SK-N-SH (cell line): ENCODE measurements around the gene NSUN5. TPM values are rescaled to one million over a fixed set of nuclear protein-coding genes. Genes with fewer than 3 reads are reported as not detected.
"Not testable (repeated sequence)": the region's sequence is repeated elsewhere in the genome, so short reads cannot be mapped to it uniquely, and the experiment has no call there.

ENCODE experiments used
- CTCF ChIA-PET: fragments of 300-600, 350-600 bp; formaldehyde crosslinking; extraction: SDS; loops from one replicate; lab custom pipeline; 2021; lab: Yijun Ruan, JAX
- POLR2A ChIA-PET: fragments of 350-600 bp; sonication (Branson Sonifier 250); formaldehyde crosslinking; extraction: SDS; loops from one replicate; lab custom pipeline; 2020; ENCODE audit warnings: antibody characterized with exemption, inconsistent platforms; lab: Yijun Ruan, JAX
- DNase-seq: peaks from one replicate; pipeline ENCODE4 v3.0.0; 2012
- H2AFZ ChIP-seq: fragments of 200-600 bp; sonication (generic); 2 replicates; pipeline ENCODE4 v1.8.1; 2016; ENCODE audit warnings: antibody characterized with exemption, mild to moderate bottlenecking, low read depth
- H3F3A ChIP-seq: fragments of 200-600 bp; sonication (generic); replicated peaks from 2 replicates; pipeline ENCODE3; 2016; ENCODE audit warnings: antibody characterized with exemption, mild to moderate bottlenecking; ENCODE audit not compliant: insufficient read depth
- H3K27ac ChIP-seq, 2 experiments: fragments of 200-500 bp in 1 of 2; fragments of 200-600 bp in 1 of 2; sonication (Bioruptor generic) in 1 of 2; sonication (generic), shearing (Covaris generic) in 1 of 2; 2 replicates each; pipeline versions ENCODE4 v1.5.1 to v1.6.1; 2014 to 2016; ENCODE audit warnings: low read depth in 2 of 2, inconsistent platforms in 1 of 2, low read length in 1 of 2, mild to moderate bottlenecking in 1 of 2, mixed read lengths in 1 of 2
- H3K27me3 ChIP-seq: fragments of 200-600 bp; sonication (generic), shearing (Covaris generic); 2 replicates; pipeline ENCODE4 v1.6.1; 2016; ENCODE audit warnings: mixed run types; ENCODE audit not compliant: insufficient read depth
- H3K36me3 ChIP-seq, 2 experiments: fragments of 200-500 bp in 1 of 2; fragments of 200-600 bp in 1 of 2; sonication (Bioruptor generic) in 1 of 2; sonication (generic) in 1 of 2; replicated peaks in 1 of 2; 2 replicates each; pipeline versions ENCODE3 to v1.5.1; 2014 to 2016; ENCODE audit warnings: low read length in 1 of 2, mild to moderate bottlenecking in 1 of 2; ENCODE audit not compliant: insufficient read depth in 2 of 2, control insufficient read depth in 1 of 2
- H3K4me1 ChIP-seq, 2 experiments: fragments of 200-500 bp in 1 of 2; fragments of 200-600 bp in 1 of 2; sonication (Bioruptor generic) in 1 of 2; sonication (generic), shearing (Covaris generic) in 1 of 2; 2 replicates each; pipeline versions ENCODE4 v1.5.1 to v1.6.1; 2014 to 2016; ENCODE audit warnings: low read depth in 1 of 2, low read length in 1 of 2, mixed run types in 1 of 2; ENCODE audit not compliant: insufficient read depth in 2 of 2, control insufficient read depth in 1 of 2
- H3K4me2 ChIP-seq: fragments of 200-600 bp; sonication (generic), shearing (Covaris generic); 2 replicates; pipeline ENCODE4 v1.6.1; 2017; ENCODE audit warnings: mixed run types
- H3K4me3 ChIP-seq, 2 experiments: fragments of 200-500 bp in 1 of 2; fragments of 200-600 bp in 1 of 2; sonication (Bioruptor generic) in 1 of 2; sonication (generic), shearing (Covaris generic) in 1 of 2; 2 replicates each; pipeline versions ENCODE4 v1.5.1 to v1.8.1; 2014 to 2016; ENCODE audit warnings: low read depth in 2 of 2, inconsistent platforms in 1 of 2, low read length in 1 of 2, mild to moderate bottlenecking in 1 of 2, mixed read lengths in 1 of 2, moderate library complexity in 1 of 2
- H3K79me2 ChIP-seq: fragments of 200-600 bp; sonication (generic); 2 replicates; pipeline ENCODE4 v1.8.1; 2017; ENCODE audit warnings: mild to moderate bottlenecking; ENCODE audit not compliant: insufficient read depth
- H3K9ac ChIP-seq: fragments of 200-600 bp; sonication (generic); 2 replicates; pipeline ENCODE4 v1.6.1; 2017; ENCODE audit warnings: mixed run types
- H3K9me2 ChIP-seq: fragments of 200-600 bp; sonication (generic); 2 replicates; pipeline ENCODE4 v1.6.1; 2017; ENCODE audit warnings: mixed run types
- H3K9me3 ChIP-seq: fragments of 200-600 bp; sonication (generic); 2 replicates; pipeline ENCODE4 v1.6.1; 2017; ENCODE audit warnings: mixed run types, mild to moderate bottlenecking, moderate library complexity
- H4K20me1 ChIP-seq: fragments of 200-600 bp; sonication (generic); 2 replicates; pipeline ENCODE4 v1.6.1; 2017; ENCODE audit warnings: mild to moderate bottlenecking, mixed run types; ENCODE audit not compliant: insufficient read depth
- CHD2 ChIP-seq: fragments of 150-350 bp; IDR thresholded peaks from 2 replicates; pipeline ENCODE4 v1.6.1; 2018; ENCODE audit warnings: low read length; ENCODE audit not compliant: partially characterized antibody
- ELF1 ChIP-seq: IDR thresholded peaks from 2 replicates; pipeline ENCODE4 v1.4.0; 2012
- EZH2phosphoT487 ChIP-seq: fragments of 200-600 bp; sonication (generic); IDR thresholded peaks from 2 replicates; pipeline ENCODE4 v1.6.1; 2017; ENCODE audit warnings: low read depth, mixed run types, mild to moderate bottlenecking, antibody characterized with exemption, moderate library complexity, borderline replicate concordance
- FOSL2 ChIP-seq: IDR thresholded peaks from 2 replicates; pipeline ENCODE4 v1.4.0; 2012; ENCODE audit warnings: low read depth, mild to moderate bottlenecking, moderate library complexity, borderline replicate concordance
- TCF12 ChIP-seq: IDR thresholded peaks from 2 replicates; pipeline ENCODE4 v1.4.0; 2012
- TEAD4 ChIP-seq: IDR thresholded peaks from 2 replicates; pipeline ENCODE4 v1.4.0; 2012; ENCODE audit warnings: mild to moderate bottlenecking, borderline replicate concordance; ENCODE audit not compliant: insufficient read depth
- WGBS: methylation state at CpG from one replicate; pipeline ENCODE4 v1.1.6; 2017; ENCODE audit warnings: low lambda C conversion rate; 5-methylcytosine and 5-hydroxymethylcytosine counted together
- polyA plus RNA-seq, 3 experiments: library from polyadenylated mRNA; depleted of rRNA; stranded (reverse); fragments of >200 nt; gene quantifications; 2 replicates each; pipeline ENCODE4 v1.2.3, GENCODE V29; 2012
- TF ChIP-seq, protein P1 (sequence below): IDR thresholded peaks from 2 replicates; pipeline ENCODE4 v1.4.0; 2012; ENCODE audit warnings: low read depth, borderline replicate concordance

NSUN5 gene
- polyA plus RNA-seq, 1 of the 3 experiments (the other 2 are of a cell fraction), result 59.2 TPM

DNA sequence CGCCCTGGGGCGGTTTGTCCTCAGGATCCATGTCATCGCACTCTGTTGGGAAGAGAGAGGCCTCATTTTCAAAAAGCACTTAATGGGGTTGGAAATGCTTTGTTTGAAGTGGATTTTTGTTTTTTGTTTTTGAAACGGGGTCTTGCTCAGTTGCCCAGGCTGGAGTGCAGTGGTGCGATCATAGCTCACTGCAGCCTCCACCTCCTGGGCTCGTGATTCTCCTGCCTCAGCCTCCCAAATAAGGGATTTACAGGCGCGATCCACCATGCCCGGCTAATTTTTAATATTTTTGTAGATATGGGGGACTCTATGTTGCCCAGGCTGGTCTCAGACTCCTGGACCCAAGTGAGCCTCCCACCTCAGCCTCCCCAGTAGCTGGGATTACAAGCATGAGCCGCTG lies 20.1 kb upstream of the NSUN5 start:
- Histone ChIP-seq H3K9ac (no peak overlapping the region), H3K9me2 (no peaks in the 10 kb centered on the region), H3K4me1 (no peaks in the 10 kb centered on the region; a peak in 1 of 4 replicates), H3F3A (no peaks in the 10 kb centered on the region), H4K20me1 (no peaks in the 10 kb centered on the region), H3K4me3 (no peak overlapping the region), H3K36me3 (no peaks in the 10 kb centered on the region), H3K9me3 (no peaks in the 10 kb centered on the region), H3K4me2 (no peak overlapping the region), H2AFZ (no peak overlapping the region), H3K79me2 (no peaks in the 10 kb centered on the region), H3K27me3 (peaks cover 12% of the 10 kb centered on the region; the same call in 1 of the 2 replicates), H3K27ac (no peak overlapping the region)
- WGBS, result 84% methylated on average over 10 of the region's 10 CpGs
- TF ChIP-seq, protein P1, sequence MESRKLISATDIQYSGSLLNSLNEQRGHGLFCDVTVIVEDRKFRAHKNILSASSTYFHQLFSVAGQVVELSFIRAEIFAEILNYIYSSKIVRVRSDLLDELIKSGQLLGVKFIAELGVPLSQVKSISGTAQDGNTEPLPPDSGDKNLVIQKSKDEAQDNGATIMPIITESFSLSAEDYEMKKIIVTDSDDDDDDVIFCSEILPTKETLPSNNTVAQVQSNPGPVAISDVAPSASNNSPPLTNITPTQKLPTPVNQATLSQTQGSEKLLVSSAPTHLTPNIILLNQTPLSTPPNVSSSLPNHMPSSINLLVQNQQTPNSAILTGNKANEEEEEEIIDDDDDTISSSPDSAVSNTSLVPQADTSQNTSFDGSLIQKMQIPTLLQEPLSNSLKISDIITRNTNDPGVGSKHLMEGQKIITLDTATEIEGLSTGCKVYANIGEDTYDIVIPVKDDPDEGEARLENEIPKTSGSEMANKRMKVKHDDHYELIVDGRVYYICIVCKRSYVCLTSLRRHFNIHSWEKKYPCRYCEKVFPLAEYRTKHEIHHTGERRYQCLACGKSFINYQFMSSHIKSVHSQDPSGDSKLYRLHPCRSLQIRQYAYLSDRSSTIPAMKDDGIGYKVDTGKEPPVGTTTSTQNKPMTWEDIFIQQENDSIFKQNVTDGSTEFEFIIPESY, result no peak
- TF ChIP-seq EZH2phosphoT487, result no peak
- no peak for TF ChIP-seq ELF1
- no peak for TF ChIP-seq TCF12
- no peak for TF ChIP-seq FOSL2
- no peak for TF ChIP-seq CHD2
- no peak for TF ChIP-seq TEAD4
- ChIA-PET CTCF (interaction anchor here (2.6 kb wide), 1 partner anchor 123 kb away, joined by 12 read pairs; no protein-coding TSS in a partner anchor), POLR2A (no interaction called here)
- DNase-seq, result no peak

DNA sequence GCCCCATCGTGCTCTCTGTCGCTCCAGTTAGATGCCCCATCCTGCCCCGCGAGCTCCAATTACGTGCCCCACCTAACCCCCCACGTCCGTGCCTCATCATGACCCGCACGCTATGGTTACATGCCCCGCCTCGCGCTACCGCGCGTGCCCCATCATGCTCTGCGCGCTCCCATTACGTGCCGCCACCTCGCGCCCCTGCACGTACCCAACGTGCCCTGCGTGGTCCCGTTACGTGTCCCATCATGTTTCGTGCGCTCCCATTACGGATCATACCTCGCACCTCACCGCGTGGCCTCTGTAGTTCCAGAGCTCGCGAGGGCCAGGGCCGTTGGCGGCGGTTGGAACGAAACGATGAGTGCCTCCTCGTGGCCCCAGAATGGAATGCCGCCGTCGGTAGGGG lies 19.3 kb upstream of the NSUN5 start, which contains the start of the genes FKBP6 and TRIM50:
FKBP6 (plus strand) TSS at position 240 of the 400 bp plus-strand sequence. CDS start 268 bp downstream, outside the sequence.
TRIM50 (minus strand) TSS at position 161 of the 400 bp plus-strand sequence. CDS start 3,295 bp downstream, outside the sequence.
- H4K20me1 ChIP-seq, H3K79me2 ChIP-seq, H3K9me2 ChIP-seq, H2AFZ ChIP-seq, H3K4me1 ChIP-seq, H3K27ac ChIP-seq, H3K27me3 ChIP-seq, H3K4me3 ChIP-seq, H3K9ac ChIP-seq, DNase-seq, H3F3A ChIP-seq, H3K9me3 ChIP-seq, POLR2A ChIA-PET, H3K36me3 ChIP-seq, CTCF ChIA-PET, H3K4me2 ChIP-seq: not testable (repeated sequence)
- WGBS, result 95% methylated on average over 43 of the region's 43 CpGs

DNA sequence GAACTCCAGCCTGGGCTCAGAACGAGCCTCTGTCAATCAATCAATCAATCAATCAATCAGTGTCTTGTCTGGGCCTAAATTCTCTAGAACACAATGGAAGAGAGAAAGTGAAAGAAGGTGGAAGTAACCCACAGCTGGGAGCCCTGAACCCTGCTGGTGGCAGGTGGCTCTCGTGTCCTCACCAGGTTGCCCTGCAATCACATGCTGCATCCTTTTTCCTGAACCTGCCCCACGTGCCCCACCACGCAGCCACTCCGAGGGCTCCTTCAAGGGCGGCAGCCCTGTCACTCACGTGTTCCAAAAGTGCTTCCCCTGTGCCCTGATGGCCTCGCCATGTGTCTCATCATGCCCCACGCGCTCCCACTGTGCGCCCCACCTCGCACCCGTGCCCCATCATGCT lies 18.8 kb upstream of the NSUN5 start:
- CTCF ChIA-PET, result interaction anchor here (9.6 kb wide), 1 partner anchor 125 kb away, joined by 108 read pairs; no protein-coding TSS in a partner anchor
- POLR2A ChIA-PET, result not testable (repeated sequence)

DNA sequence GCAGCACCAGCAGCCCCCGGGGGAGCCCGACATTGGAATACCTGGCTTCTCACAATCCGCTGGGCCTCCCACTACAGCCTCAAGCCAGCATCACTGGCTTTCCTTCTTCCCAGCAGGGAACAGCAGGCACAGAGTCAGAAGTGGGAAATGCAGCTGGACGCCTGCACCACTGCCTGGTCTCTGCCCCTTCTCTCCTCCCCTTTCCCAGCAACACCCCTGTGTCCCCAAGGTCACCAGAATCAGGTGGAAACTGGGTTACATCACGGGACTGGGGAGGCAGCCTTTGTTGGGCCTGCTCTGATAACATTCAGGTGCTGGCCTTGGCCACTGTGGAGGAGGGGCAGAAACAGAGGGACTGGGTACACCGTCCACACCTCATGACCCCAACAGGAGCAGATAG lies 16.8 kb upstream of the NSUN5 start:
- H3K27me3 ChIP-seq, POLR2A ChIA-PET, H3K4me1 ChIP-seq, H3K4me3 ChIP-seq, H3K4me2 ChIP-seq, H3K9ac ChIP-seq, H4K20me1 ChIP-seq, H2AFZ ChIP-seq, H3K27ac ChIP-seq, H3K9me3 ChIP-seq, H3K79me2 ChIP-seq, H3K9me2 ChIP-seq, H3K36me3 ChIP-seq, H3F3A ChIP-seq: not testable (repeated sequence)
- CTCF ChIA-PET, result interaction anchor here (1.4 to 9.6 kb wide), 4 partner anchors 10 to 127 kb away, joined by 3 to 108 read pairs (median 24); no protein-coding TSS in a partner anchor
- peak; percentile 27 for DNase-seq
- 79% methylated on average over 6 of the region's 6 CpGs for WGBS

More for the DNA sequence above, 18.8 kb upstream of the NSUN5 start:
- H3K4me2 ChIP-seq, H3K36me3 ChIP-seq, H3K27me3 ChIP-seq, H3K9me2 ChIP-seq, H3F3A ChIP-seq, H3K79me2 ChIP-seq, H3K4me3 ChIP-seq, DNase-seq, H4K20me1 ChIP-seq, H3K9me3 ChIP-seq, H3K4me1 ChIP-seq, H3K27ac ChIP-seq, H3K9ac ChIP-seq, H2AFZ ChIP-seq: not testable (repeated sequence)
- WGBS, result 86% methylated on average over 9 of the region's 13 CpGs
